ENCODE results near the gene GC.

The GC gene

DNA sequence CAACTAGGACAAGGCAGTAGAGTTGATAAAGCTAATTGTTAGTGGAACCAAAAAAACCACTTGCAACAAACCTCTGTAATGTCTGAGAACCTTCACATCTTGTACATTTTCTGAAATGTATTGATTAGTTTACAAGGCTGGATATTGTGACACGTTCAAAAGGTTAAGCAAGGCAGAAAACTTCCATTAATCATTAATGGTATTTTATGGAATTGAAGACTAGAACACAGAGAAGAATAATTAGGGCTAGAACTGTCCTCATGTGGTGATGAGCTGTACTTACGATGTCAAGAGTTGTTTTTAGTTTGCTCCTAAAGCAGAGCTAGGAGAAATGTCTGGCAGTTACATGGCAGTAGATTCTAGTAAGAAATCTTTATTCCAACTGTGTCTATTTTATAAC is 12.3 kb downstream of the GC start:
- no peaks in the 10 kb centered on the region for H3K4me1 ChIP-seq (ENCODE audit: control insufficient read depth, low read length)
- H3K27ac ChIP-seq (ENCODE audit: low read depth, low read length), result no peak overlapping the region
- H3K27me3 ChIP-seq (ENCODE audit: control insufficient read depth, low read length), result no peaks in the 10 kb centered on the region
- H3K9me3 ChIP-seq (ENCODE audit: control insufficient read depth, insufficient read depth, low read length), result no peaks in the 10 kb centered on the region
- TF ChIP-seq EZH2phosphoT487 (IDR thresholded peaks at IDR 0.05; ENCODE audit: borderline replicate concordance, low read length), result no peak
- TF ChIP-seq CTCF (IDR thresholded peaks at IDR 0.05; ENCODE audit: low read depth, low read length, poor library complexity, severe bottlenecking), result no peak
- H3F3A ChIP-seq (ENCODE audit: control insufficient read depth, insufficient read depth), result no peaks in the 10 kb centered on the region
- H4K20me1 ChIP-seq (ENCODE audit: control insufficient read depth, insufficient read depth, low read depth, low read length), result no peaks in the 10 kb centered on the region
- H3K4me2 ChIP-seq (ENCODE audit: low read length), result no peak overlapping the region
- H3K9me2 ChIP-seq (replicated peaks; ENCODE audit: control insufficient read depth, low read length), result no peaks in the 10 kb centered on the region
- no peak overlapping the region for H3K4me3 ChIP-seq (ENCODE audit: low read length)
- no peaks in the 10 kb centered on the region for H3K79me2 ChIP-seq (ENCODE audit: control insufficient read depth, low read length)
- no peaks in the 10 kb centered on the region for H3K36me3 ChIP-seq (ENCODE audit: control insufficient read depth, low read length)

DNA sequence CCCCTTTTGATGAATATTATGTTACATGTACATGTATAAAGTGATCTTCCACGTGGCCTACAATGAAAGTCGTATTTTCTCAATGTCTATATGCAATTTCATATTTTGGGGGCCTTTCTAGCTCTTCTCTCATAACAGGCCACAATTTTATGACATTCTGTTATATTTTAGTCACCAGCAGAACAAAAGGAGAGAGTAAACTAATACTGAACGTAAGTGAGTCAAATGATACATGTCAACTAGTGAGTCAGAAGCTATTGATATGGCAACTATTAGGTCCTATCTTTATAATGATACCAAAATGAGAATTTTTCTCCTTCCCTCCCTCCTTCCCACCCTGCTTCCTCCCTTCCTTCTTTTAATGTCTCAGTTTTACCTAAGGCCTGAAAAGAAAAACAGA is 14.4 kb downstream of the GC start:
- H3K4me3 ChIP-seq (ENCODE audit: low read length), result no peak overlapping the region
- no peaks in the 10 kb centered on the region for H4K20me1 ChIP-seq (ENCODE audit: control insufficient read depth, insufficient read depth, low read depth, low read length)
- no peak overlapping the region for H3K4me2 ChIP-seq (ENCODE audit: low read length)
- H3K9me3 ChIP-seq (ENCODE audit: control insufficient read depth, insufficient read depth, low read length), result no peaks in the 10 kb centered on the region
- no peaks in the 10 kb centered on the region for H3F3A ChIP-seq (ENCODE audit: control insufficient read depth, insufficient read depth)
- H3K27me3 ChIP-seq (ENCODE audit: control insufficient read depth, low read length), result no peaks in the 10 kb centered on the region
- TF ChIP-seq EZH2phosphoT487 (IDR thresholded peaks at IDR 0.05; ENCODE audit: borderline replicate concordance, low read length), result no peak
- no peak for TF ChIP-seq CTCF (IDR thresholded peaks at IDR 0.05; ENCODE audit: low read depth, low read length, poor library complexity, severe bottlenecking)
- no peaks in the 10 kb centered on the region for H3K36me3 ChIP-seq (ENCODE audit: control insufficient read depth, low read length)
- H3K9me2 ChIP-seq (replicated peaks; ENCODE audit: control insufficient read depth, low read length), result no peaks in the 10 kb centered on the region
- H3K79me2 ChIP-seq (ENCODE audit: control insufficient read depth, low read length), result no peaks in the 10 kb centered on the region
- H3K27ac ChIP-seq (ENCODE audit: low read depth, low read length), result no peak overlapping the region
- H3K4me1 ChIP-seq (ENCODE audit: control insufficient read depth, low read length), result no peaks in the 10 kb centered on the region

GRCh38 chr4:71768123-71768522 is 15.8 kb downstream of the GC start:
- H3K4me2 ChIP-seq (ENCODE audit: low read length), result no peak overlapping the region

More at GRCh38 chr4:71768123-71768522, 15.8 kb downstream of the GC start:
- Histone ChIP-seq H4K20me1 (ENCODE audit: control insufficient read depth, insufficient read depth, low read depth, low read length) (no peaks in the 10 kb centered on the region), H3K4me3 (ENCODE audit: low read length) (no peak overlapping the region), H3K36me3 (ENCODE audit: control insufficient read depth, low read length) (no peaks in the 10 kb centered on the region), H3K27me3 (ENCODE audit: control insufficient read depth, low read length) (no peaks in the 10 kb centered on the region), H3K27ac (ENCODE audit: low read depth, low read length) (no peak overlapping the region), H3K9me2 (replicated peaks; ENCODE audit: control insufficient read depth, low read length) (no peaks in the 10 kb centered on the region), H3K9me3 (ENCODE audit: control insufficient read depth, insufficient read depth, low read length) (no peaks in the 10 kb centered on the region), H3F3A (ENCODE audit: control insufficient read depth, insufficient read depth) (no peaks in the 10 kb centered on the region), H3K79me2 (ENCODE audit: control insufficient read depth, low read length) (no peaks in the 10 kb centered on the region), H3K4me1 (ENCODE audit: control insufficient read depth, low read length) (no peaks in the 10 kb centered on the region)
- no peak for TF ChIP-seq CTCF (IDR thresholded peaks at IDR 0.05; ENCODE audit: low read depth, low read length, poor library complexity, severe bottlenecking)
- TF ChIP-seq EZH2phosphoT487 (IDR thresholded peaks at IDR 0.05; ENCODE audit: borderline replicate concordance, low read length), result no peak

Data from DOHH2 (cell line).